DND-41 (cell line): ENCODE results near the gene PSD2.

Experiments used
- ATAC-seq: fragments of 200-7000 bp; cut with Tn5 transposase; 3 replicates; pipeline ENCODE4 v1.9.1; 2021; ENCODE audit warnings: low read depth; ENCODE audit not compliant: insufficient read depth
- DNase-seq: peaks from one replicate; pipeline ENCODE4 v3.0.0-alpha.2; 2020
- H2AFZ ChIP-seq: 2 replicates; pipeline ENCODE4 v1.6.0; 2012; ENCODE audit warnings: low read depth, low read length
- H3K27ac ChIP-seq: 2 replicates; pipeline ENCODE4 v1.5.1; 2012; ENCODE audit warnings: low read length, inconsistent platforms
- H3K27me3 ChIP-seq: fragments of 200-600 bp; sonication (generic); 2 replicates; pipeline ENCODE4 v1.6.0; 2012; ENCODE audit warnings: low read length, mild to moderate bottlenecking, inconsistent platforms; ENCODE audit not compliant: insufficient read depth, poor library complexity
- H3K36me3 ChIP-seq: 2 replicates; pipeline ENCODE4 v1.5.1; 2012; ENCODE audit warnings: low read length, inconsistent platforms; ENCODE audit not compliant: insufficient read depth
- H3K4me1 ChIP-seq: 2 replicates; pipeline ENCODE4 v1.5.1; 2012; ENCODE audit warnings: mild to moderate bottlenecking, low read length; ENCODE audit not compliant: insufficient read depth
- H3K4me2 ChIP-seq: 2 replicates; pipeline ENCODE4 v1.6.0; 2012; ENCODE audit warnings: mild to moderate bottlenecking, moderate library complexity, low read length, inconsistent platforms; ENCODE audit not compliant: insufficient read depth
- H3K4me3 ChIP-seq, 2 experiments: fragments of 200-600 bp in 1 of 2; shearing (Covaris generic) in 1 of 2; 2 replicates each; pipeline ENCODE4 v1.5.1; 2012 to 2016; ENCODE audit warnings: inconsistent platforms in 2 of 2, low read length in 2 of 2, mild to moderate bottlenecking in 2 of 2, low read depth in 1 of 2, moderate library complexity in 1 of 2
- H3K79me2 ChIP-seq: 2 replicates; pipeline ENCODE4 v1.6.0; 2012; ENCODE audit warnings: low read length, inconsistent platforms; ENCODE audit not compliant: insufficient read depth
- H3K9ac ChIP-seq: 2 replicates; pipeline ENCODE4 v1.6.0; 2012; ENCODE audit warnings: low read depth, mild to moderate bottlenecking, inconsistent platforms, low read length, moderate library complexity
- H3K9me3 ChIP-seq: 2 replicates; pipeline ENCODE4 v1.5.1; 2012; ENCODE audit warnings: low read length, moderate library complexity, mild to moderate bottlenecking, inconsistent platforms; ENCODE audit not compliant: insufficient read depth, severe bottlenecking
- H4K20me1 ChIP-seq: 2 replicates; pipeline ENCODE4 v1.6.0; 2012; ENCODE audit warnings: low read length; ENCODE audit not compliant: insufficient read depth
- EZH2 ChIP-seq: IDR thresholded peaks from 3 replicates; pipeline ENCODE4 v1.6.1; 2012; ENCODE audit warnings: borderline replicate concordance, low read depth, mild to moderate bottlenecking, moderate library complexity, low read length, inconsistent platforms; ENCODE audit not compliant: severe bottlenecking
- TF ChIP-seq, protein P1 (sequence below): IDR thresholded peaks from 2 replicates; pipeline ENCODE4 v1.5.1; 2012; ENCODE audit warnings: borderline replicate concordance, low read length, moderate library complexity, mild to moderate bottlenecking; ENCODE audit not compliant: poor library complexity, severe bottlenecking; ENCODE audit errors: extremely low read depth

The PSD2 gene

DNA sequence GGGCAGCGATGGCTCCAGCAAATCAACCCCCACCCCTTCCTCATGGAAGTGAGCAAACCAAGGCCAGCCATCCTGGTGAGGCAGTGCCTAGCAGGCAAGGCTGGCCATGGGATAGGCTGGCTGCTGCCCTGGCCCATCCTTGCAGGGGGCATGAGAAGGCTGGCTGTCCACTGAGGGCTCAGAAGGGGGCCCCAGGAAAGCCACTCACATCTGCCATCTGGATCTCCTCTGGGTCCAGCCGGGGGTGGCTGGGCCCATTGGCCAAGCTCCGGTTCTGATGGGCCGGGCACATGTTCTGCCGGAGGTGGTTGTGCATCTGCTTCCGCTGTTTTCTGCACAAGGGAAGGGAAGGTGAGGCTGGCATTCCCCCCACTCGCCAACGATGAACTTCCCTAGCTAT is 57.1 kb downstream of the PSD2 start:
- H3K27ac ChIP-seq, result no peak overlapping the region
- H4K20me1 ChIP-seq, result no peaks in the 10 kb centered on the region
- no peak overlapping the region for H2AFZ ChIP-seq
- no peaks in the 10 kb centered on the region for H3K79me2 ChIP-seq
- H3K36me3 ChIP-seq, result no peaks in the 10 kb centered on the region
- TF ChIP-seq, protein P1, sequence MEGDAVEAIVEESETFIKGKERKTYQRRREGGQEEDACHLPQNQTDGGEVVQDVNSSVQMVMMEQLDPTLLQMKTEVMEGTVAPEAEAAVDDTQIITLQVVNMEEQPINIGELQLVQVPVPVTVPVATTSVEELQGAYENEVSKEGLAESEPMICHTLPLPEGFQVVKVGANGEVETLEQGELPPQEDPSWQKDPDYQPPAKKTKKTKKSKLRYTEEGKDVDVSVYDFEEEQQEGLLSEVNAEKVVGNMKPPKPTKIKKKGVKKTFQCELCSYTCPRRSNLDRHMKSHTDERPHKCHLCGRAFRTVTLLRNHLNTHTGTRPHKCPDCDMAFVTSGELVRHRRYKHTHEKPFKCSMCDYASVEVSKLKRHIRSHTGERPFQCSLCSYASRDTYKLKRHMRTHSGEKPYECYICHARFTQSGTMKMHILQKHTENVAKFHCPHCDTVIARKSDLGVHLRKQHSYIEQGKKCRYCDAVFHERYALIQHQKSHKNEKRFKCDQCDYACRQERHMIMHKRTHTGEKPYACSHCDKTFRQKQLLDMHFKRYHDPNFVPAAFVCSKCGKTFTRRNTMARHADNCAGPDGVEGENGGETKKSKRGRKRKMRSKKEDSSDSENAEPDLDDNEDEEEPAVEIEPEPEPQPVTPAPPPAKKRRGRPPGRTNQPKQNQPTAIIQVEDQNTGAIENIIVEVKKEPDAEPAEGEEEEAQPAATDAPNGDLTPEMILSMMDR, result no peak
- TF ChIP-seq EZH2, result no peak
- no peak for ATAC-seq
- no peak overlapping the region for H3K9ac ChIP-seq
- no peaks in the 10 kb centered on the region for H3K4me1 ChIP-seq
- no peak overlapping the region for H3K4me2 ChIP-seq
- no peak for DNase-seq
- H3K9me3 ChIP-seq, result no peaks in the 10 kb centered on the region
- H3K4me3 ChIP-seq, result no peak overlapping the region
- H3K27me3 ChIP-seq, result peaks cover 20% of the 10 kb centered on the region

DNA sequence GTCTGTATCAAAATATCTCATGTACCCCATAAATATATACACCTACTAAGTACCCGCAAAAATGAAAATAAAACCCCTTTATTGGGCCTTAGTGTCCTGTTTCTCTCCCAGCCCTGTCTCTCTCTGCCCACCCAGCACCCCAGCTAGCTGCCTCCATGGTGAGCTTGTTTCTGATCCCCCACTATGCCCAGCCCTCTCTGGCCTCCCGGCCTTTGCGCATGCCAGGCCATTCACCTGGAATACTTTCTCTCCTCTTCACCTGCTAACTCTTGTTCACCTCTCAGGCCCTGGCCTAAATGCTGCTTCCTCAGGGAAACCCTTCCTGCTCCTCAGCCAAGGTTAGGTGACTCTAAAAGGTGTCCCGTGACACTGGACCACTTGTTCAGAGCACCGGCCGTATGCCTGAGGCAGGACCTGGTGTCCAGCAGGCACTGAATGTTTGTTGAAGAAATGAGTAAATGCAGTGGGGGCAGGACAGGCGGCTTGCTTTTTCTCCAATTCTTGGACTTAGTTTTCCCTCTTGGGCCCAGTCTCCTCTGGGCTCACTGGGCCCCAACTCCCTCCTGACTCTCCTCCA is 58.5 kb downstream of the PSD2 start:
- Histone ChIP-seq H4K20me1 (no peaks in the 10 kb centered on the region), H3K4me3 (no peak overlapping the region), H3K9me3 (no peaks in the 10 kb centered on the region), H3K27ac (no peak overlapping the region), H2AFZ (no peak overlapping the region), H3K4me2 (no peak overlapping the region), H3K79me2 (no peaks in the 10 kb centered on the region), H3K4me1 (no peaks in the 10 kb centered on the region), H3K9ac (no peak overlapping the region), H3K27me3 (peaks cover 29% of the 10 kb centered on the region), H3K36me3 (no peaks in the 10 kb centered on the region)
- no peak for TF ChIP-seq EZH2
- TF ChIP-seq, protein P1, result no peak
- DNase-seq (no peak), ATAC-seq (no peak)

DNA sequence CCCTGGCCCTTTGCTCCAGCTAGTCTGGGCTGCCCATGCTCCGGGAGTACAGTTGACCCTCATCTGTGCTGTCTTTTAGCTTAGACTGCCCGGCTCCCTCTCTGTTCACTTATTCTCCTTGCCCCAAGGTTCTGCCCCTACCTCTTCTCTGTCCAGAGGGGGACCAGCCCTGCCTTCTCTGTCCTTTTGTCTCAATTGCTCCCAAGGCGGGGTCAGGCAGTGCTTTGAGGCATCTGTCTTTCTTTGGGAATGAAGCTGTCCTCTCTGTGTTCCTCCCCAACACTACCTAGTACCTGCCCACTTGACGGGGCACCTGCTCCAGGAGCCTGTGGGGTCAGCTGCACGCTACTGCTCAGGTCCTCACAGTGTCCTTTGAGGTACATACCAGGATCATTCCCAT is 59.3 kb downstream of the PSD2 start:
- Histone ChIP-seq H2AFZ (no peak overlapping the region), H3K79me2 (no peaks in the 10 kb centered on the region), H4K20me1 (no peaks in the 10 kb centered on the region), H3K9ac (no peak overlapping the region), H3K27ac (no peak overlapping the region), H3K36me3 (no peaks in the 10 kb centered on the region), H3K9me3 (no peaks in the 10 kb centered on the region), H3K4me3 (no peak overlapping the region), H3K27me3 (peaks cover 30% of the 10 kb centered on the region), H3K4me1 (no peaks in the 10 kb centered on the region), H3K4me2 (no peak overlapping the region)
- TF ChIP-seq, protein P1, result no peak
- TF ChIP-seq EZH2, result no peak
- ATAC-seq (no peak), DNase-seq (no peak)

DNA sequence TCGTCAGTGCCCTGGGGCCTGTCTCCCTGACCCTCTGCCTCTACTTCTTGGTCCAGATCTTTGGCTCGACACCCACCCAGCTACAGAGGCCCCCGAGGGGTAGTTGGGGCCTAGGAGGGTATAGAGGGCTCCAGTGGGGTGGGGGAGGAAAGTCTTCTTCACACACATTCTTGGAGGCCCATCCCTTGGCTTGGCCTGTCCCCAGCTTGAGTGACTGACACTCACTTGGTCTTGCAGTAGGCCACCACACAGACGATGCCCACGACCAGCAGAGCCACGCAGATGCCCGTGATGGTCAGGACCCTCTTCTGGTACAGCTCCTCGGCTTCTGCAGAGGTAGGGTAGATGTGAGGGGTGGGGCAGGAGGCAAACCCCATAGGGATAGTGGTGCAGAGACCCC is 59.8 kb downstream of the PSD2 start:
- no peak overlapping the region for H3K9ac ChIP-seq
- H3K4me3 ChIP-seq, result no peak overlapping the region
- no peaks in the 10 kb centered on the region for H4K20me1 ChIP-seq
- H3K27ac ChIP-seq, result no peak overlapping the region
- no peaks in the 10 kb centered on the region for H3K9me3 ChIP-seq
- H3K79me2 ChIP-seq, result no peaks in the 10 kb centered on the region
- TF ChIP-seq, protein P1, result no peak
- no peak for TF ChIP-seq EZH2
- peaks cover 30% of the 10 kb centered on the region for H3K27me3 ChIP-seq
- no peak overlapping the region for H3K4me2 ChIP-seq
- H3K36me3 ChIP-seq, result no peaks in the 10 kb centered on the region
- ATAC-seq (no peak), DNase-seq (no peak)
- H2AFZ ChIP-seq, result no peak overlapping the region
- no peaks in the 10 kb centered on the region for H3K4me1 ChIP-seq
